GM12878 (cell line): ENCODE results near the gene DDX20.

ENCODE experiments used
- CTCF ChIP-seq, 3 experiments: IDR thresholded peaks in 2 of 3; conservative IDR thresholded peaks in 1 of 3; 2 replicates each; pipeline ENCODE4 v1.5.1; 2011; ENCODE audit warnings: low read depth in 3 of 3, low read length in 3 of 3, mild to moderate bottlenecking in 3 of 3, control low read depth in 2 of 3, moderate library complexity in 2 of 3, inconsistent platforms in 1 of 3, mixed read lengths in 1 of 3; ENCODE audit not compliant: control insufficient read depth in 2 of 3, insufficient read depth in 1 of 3; ENCODE audit errors: extremely low read depth in 1 of 3
- TCF7 ChIP-seq: IDR thresholded peaks from 2 replicates; pipeline ENCODE4 v1.6.1; 2014; ENCODE audit warnings: antibody characterized with exemption, borderline replicate concordance

- TF ChIP-seq TCF7 (no peak), CTCF (IDR thresholded peaks at IDR 0.05 in 2 of 3, conservative IDR thresholded peaks at IDR 0.05 in 1 of 3; ENCODE audit: control insufficient read depth in 2 of 3, extremely low read depth in 1 of 3, insufficient read depth in 1 of 3, low read depth in 3 of 3, low read length in 3 of 3) (no peak)
Observed at GRCh38 chr1:111811891-111812290, 56.2 kb downstream of the DDX20 start.
